ENCODE data around the gene GOLIM4.

GOLIM4 gene

GRCh38 chr3:168051531-168052471 is 43.9 kb downstream of the GOLIM4 start:
- TF ChIP-seq, protein P1, sequence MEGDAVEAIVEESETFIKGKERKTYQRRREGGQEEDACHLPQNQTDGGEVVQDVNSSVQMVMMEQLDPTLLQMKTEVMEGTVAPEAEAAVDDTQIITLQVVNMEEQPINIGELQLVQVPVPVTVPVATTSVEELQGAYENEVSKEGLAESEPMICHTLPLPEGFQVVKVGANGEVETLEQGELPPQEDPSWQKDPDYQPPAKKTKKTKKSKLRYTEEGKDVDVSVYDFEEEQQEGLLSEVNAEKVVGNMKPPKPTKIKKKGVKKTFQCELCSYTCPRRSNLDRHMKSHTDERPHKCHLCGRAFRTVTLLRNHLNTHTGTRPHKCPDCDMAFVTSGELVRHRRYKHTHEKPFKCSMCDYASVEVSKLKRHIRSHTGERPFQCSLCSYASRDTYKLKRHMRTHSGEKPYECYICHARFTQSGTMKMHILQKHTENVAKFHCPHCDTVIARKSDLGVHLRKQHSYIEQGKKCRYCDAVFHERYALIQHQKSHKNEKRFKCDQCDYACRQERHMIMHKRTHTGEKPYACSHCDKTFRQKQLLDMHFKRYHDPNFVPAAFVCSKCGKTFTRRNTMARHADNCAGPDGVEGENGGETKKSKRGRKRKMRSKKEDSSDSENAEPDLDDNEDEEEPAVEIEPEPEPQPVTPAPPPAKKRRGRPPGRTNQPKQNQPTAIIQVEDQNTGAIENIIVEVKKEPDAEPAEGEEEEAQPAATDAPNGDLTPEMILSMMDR (IDR thresholded peaks at IDR 0.05; ENCODE audit: low read depth, low read length), result no peak
- peak; percentile 67 for DNase-seq (ENCODE audit: low read depth, low spot score)
- H3K4me3 ChIP-seq (ENCODE audit: low read depth, low read length), result no peak overlapping the region
- in situ Hi-C loops (cut with HindIII; ENCODE audit: low sequenced_read_pairs), result no loop called here

GRCh38 chr3:168051070-168051469 is 44.7 kb downstream of the GOLIM4 start:
- in situ Hi-C loops (cut with HindIII; ENCODE audit: low sequenced_read_pairs), result no loop called here
- no peak for DNase-seq (ENCODE audit: low read depth, low spot score)
- no peak overlapping the region for H3K4me3 ChIP-seq (ENCODE audit: low read depth, low read length)
- TF ChIP-seq, protein P1 (IDR thresholded peaks at IDR 0.05; ENCODE audit: low read depth, low read length), result no peak

GRCh38 chr3:168049367-168049974 is 46.3 kb downstream of the GOLIM4 start:
- in situ Hi-C loops (cut with HindIII; ENCODE audit: low sequenced_read_pairs), result no loop called here
- DNase-seq (ENCODE audit: low read depth, low spot score), result peak; percentile 76
- no peak overlapping the region for H3K4me3 ChIP-seq (ENCODE audit: low read depth, low read length)
- TF ChIP-seq, protein P1 (IDR thresholded peaks at IDR 0.05; ENCODE audit: low read depth, low read length), result no peak

DNA sequence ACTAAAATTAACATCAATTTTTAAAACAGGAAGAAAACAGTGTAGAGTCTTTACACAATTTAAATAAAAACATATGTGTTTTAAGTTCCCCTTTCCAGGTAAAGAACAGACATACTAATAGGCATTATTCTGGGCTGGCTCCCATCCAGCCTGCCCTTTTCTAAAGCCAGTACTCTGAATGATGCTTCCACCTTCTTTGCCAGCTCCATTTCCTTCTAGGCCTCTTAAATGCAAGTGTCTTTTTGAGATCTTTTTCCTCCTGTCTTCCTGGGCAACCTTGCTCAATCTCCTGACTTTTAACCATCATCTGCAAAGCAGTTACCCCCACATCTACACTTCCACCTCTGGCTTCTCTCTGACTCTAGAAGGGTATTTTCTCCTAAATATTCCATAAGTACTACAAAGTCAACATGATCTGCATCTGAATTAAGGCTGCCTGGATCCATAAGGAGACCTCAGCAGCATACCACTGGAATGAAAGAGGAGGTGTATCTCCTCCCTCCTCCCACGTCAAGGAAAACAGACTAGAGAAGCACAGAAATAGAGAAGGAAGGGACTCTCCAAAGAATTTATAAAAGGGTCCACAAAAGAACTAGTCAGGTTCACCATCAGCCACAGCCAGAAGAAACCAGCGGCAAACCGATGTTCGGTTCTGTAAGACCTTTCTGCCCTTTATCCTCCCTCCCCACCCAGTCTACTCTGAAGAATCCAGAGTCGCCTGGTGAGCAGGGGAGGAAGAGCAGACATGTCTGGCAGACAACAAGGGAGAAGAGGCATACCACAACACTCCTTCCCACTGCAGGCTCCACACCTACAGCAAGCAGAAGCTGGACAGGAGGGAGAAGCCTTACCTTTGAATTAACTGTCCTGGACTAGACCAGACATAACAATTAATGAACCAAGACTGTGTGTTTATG is 47.1 kb downstream of the GOLIM4 start:
- DNase-seq (ENCODE audit: low read depth, low spot score), result no peak
- in situ Hi-C loops (cut with HindIII; ENCODE audit: low sequenced_read_pairs), result no loop called here
- H3K4me3 ChIP-seq (ENCODE audit: low read depth, low read length), result no peak overlapping the region
- TF ChIP-seq, protein P1 (IDR thresholded peaks at IDR 0.05; ENCODE audit: low read depth, low read length), result no peak

DNA sequence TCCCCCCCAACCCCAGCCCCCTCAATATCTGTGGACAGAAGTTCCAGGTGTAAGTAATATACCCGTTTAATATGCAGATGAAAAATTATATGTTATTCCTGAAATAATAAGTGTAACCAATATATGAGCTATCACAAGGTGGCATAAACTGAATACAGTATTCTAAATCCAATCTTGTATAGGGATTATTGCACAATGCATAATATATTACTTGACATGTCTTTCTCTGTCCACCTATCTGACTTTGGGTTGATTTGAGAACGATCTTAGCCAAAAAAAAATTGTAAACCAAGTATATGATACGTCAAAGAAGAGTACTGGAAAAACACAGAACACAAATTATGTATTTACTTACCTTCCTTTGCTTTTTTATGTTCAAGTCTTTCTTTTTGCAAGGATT is 47.8 kb downstream of the GOLIM4 start:
- DNase-seq (ENCODE audit: low read depth, low spot score), result no peak
- in situ Hi-C loops (cut with HindIII; ENCODE audit: low sequenced_read_pairs), result no loop called here
- TF ChIP-seq, protein P1 (IDR thresholded peaks at IDR 0.05; ENCODE audit: low read depth, low read length), result no peak
- no peak overlapping the region for H3K4me3 ChIP-seq (ENCODE audit: low read depth, low read length)

GRCh38 chr3:168047190-168047795 is 48.4 kb downstream of the GOLIM4 start:
- in situ Hi-C loops (cut with HindIII; ENCODE audit: low sequenced_read_pairs), result no loop called here
- H3K4me3 ChIP-seq (ENCODE audit: low read depth, low read length), result no peak overlapping the region
- peak; percentile 89 for DNase-seq (ENCODE audit: low read depth, low spot score)
- TF ChIP-seq, protein P1 (IDR thresholded peaks at IDR 0.05; ENCODE audit: low read depth, low read length), result peak; percentile 64
